Measurements from ENCODE around the gene ABHD1.

DNA sequence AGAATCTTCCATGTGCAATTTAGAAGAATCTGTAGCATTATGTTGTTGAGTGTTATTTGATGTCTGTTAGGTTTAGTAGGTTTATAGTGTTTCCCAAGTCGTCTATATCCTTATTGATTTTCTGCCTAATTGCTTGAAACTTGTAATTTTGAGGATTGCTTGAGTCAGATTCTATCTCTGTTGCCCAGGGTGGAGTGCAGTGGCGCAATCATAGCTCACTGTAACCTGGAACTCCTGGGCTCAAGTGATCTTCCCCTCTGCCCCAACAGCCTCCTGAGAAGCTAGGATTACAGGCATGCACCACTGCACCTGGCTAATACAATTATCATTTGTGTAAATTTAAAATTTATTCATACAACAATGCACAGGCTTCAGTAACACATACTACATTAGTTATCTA, 22.1 kb downstream of the ABHD1 start:
- TF ChIP-seq, protein P1, sequence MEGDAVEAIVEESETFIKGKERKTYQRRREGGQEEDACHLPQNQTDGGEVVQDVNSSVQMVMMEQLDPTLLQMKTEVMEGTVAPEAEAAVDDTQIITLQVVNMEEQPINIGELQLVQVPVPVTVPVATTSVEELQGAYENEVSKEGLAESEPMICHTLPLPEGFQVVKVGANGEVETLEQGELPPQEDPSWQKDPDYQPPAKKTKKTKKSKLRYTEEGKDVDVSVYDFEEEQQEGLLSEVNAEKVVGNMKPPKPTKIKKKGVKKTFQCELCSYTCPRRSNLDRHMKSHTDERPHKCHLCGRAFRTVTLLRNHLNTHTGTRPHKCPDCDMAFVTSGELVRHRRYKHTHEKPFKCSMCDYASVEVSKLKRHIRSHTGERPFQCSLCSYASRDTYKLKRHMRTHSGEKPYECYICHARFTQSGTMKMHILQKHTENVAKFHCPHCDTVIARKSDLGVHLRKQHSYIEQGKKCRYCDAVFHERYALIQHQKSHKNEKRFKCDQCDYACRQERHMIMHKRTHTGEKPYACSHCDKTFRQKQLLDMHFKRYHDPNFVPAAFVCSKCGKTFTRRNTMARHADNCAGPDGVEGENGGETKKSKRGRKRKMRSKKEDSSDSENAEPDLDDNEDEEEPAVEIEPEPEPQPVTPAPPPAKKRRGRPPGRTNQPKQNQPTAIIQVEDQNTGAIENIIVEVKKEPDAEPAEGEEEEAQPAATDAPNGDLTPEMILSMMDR (optimal IDR thresholded peaks at IDR 0.05 in 1 of 3, IDR thresholded peaks at IDR 0.05 in 1 of 3, conservative IDR thresholded peaks at IDR 0.05 in 1 of 3; ENCODE audit: extremely low read depth in 1 of 3, insufficient read depth in 2 of 3, low read length in 3 of 3): no peak
- TF ChIP-seq EZH2 (IDR thresholded peaks at IDR 0.05; ENCODE audit: low read length): no peak
